Measurements from ENCODE around the gene MPV17. TPM values are rescaled to one million over a fixed set of nuclear protein-coding genes. Genes with fewer than 3 reads are reported as not detected.

MPV17 gene
- total and polyA plus RNA-seq, 2 of the 13 experiments (the other 11 are each of a cell fraction or from before 2014, with no cell fraction given) = 48.9 to 129 TPM

- WGBS (ENCODE audit: low lambda C conversion rate) = 13% methylated on average over 2 of the region's 2 CpGs
- no peak overlapping the region for H3K4me3 ChIP-seq (replicated peaks in 1 of 3; ENCODE audit: insufficient read depth in 1 of 3, low read depth in 2 of 3, low read length in 3 of 3)
- ChIA-PET POLR2A (interaction anchor here (1.2 kb wide), 1 partner anchor 22 kb away, joined by 3 read pairs; no protein-coding TSS in a partner anchor), CTCF (ENCODE audit: low intra/inter-chr PET ratio, low total read pairs) (no interaction called here)
- H3K9ac ChIP-seq (ENCODE audit: insufficient read depth, low read depth, low read length) = no peak overlapping the region
- H4K20me1 ChIP-seq (ENCODE audit: insufficient read depth, low read length) = no peaks in the 10 kb centered on the region
- ATAC-seq (no peak), FAIRE-seq (no peak), DNase-seq (ENCODE audit: low spot score) (no peak)
- no peak overlapping the region for H2AFZ ChIP-seq (ENCODE audit: low read length)
- no peaks in the 10 kb centered on the region for H3K36me3 ChIP-seq (replicated peaks in 1 of 2; ENCODE audit: control insufficient read depth in 1 of 2, insufficient read depth in 2 of 2, low read length in 2 of 2)
- H3K27ac ChIP-seq (ENCODE audit: extremely low read length, insufficient read depth, low read length) = no peak overlapping the region
- peaks cover 12% of the 10 kb centered on the region; the same call in 1 of the 2 replicates for H3K4me1 ChIP-seq (ENCODE audit: insufficient read depth, low read length)
- no peaks in the 10 kb centered on the region for H3K79me2 ChIP-seq (ENCODE audit: insufficient read depth, low read length)
- in situ Hi-C loops (cut with HindIII; ENCODE audit: extremely low pct_ligation_motif_present, low pct_unique_long_range_greater_than_20kb) (no loop called here), intact Hi-C loops (cut with micrococcal nuclease; ENCODE audit: unreplicated experiment) (no loop called here)
- no TSS peak for BruUV-seq (replicated peaks)
- H3K9me3 ChIP-seq (ENCODE audit: low read length) = no peaks in the 10 kb centered on the region
- peaks cover 7 to 69% of the 10 kb centered on the region in 2 experiments for H3K27me3 ChIP-seq (ENCODE audit: control insufficient read depth in 1 of 2, insufficient read depth in 2 of 2, low read length in 2 of 2)
- no peak overlapping the region for H3K4me2 ChIP-seq (ENCODE audit: low read depth, low read length)
- no peak for TF ChIP-seq BRF2 (CRISPR knock-in tag; IDR thresholded peaks at IDR 0.05)
- no peak for TF ChIP-seq RAD21 (CRISPR knock-in tag; IDR thresholded peaks at IDR 0.05)
- TF ChIP-seq NR0B2 (CRISPR knock-in tag; IDR thresholded peaks at IDR 0.05) = no peak
- no peak for TF ChIP-seq ZNF562 (CRISPR knock-in tag; IDR thresholded peaks at IDR 0.05; ENCODE audit: borderline replicate concordance)
- TF ChIP-seq ZNF143 (CRISPR knock-in tag; IDR thresholded peaks at IDR 0.05) = no peak
- TF ChIP-seq ZSCAN12 (CRISPR knock-in tag; IDR thresholded peaks at IDR 0.05) = no peak
- no peak for TF ChIP-seq FOXJ3 (CRISPR knock-in tag; IDR thresholded peaks at IDR 0.05; ENCODE audit: borderline replicate concordance)
- TF ChIP-seq TAF1 (CRISPR knock-in tag; IDR thresholded peaks at IDR 0.05) = no peak
- no peak for TF ChIP-seq ZNF841 (CRISPR knock-in tag; IDR thresholded peaks at IDR 0.05; ENCODE audit: borderline replicate concordance)
- no peak for TF ChIP-seq IRF1 (CRISPR knock-in tag; IDR thresholded peaks at IDR 0.05; ENCODE audit: low read depth)
- TF ChIP-seq ZNF530 (CRISPR knock-in tag; IDR thresholded peaks at IDR 0.05; ENCODE audit: low read depth) = no peak
- TF ChIP-seq KDM6A (CRISPR knock-in tag; IDR thresholded peaks at IDR 0.05; ENCODE audit: low read depth) = no peak
- no peak for TF ChIP-seq ZNF564 (CRISPR knock-in tag; IDR thresholded peaks at IDR 0.05)
- TF ChIP-seq ZNF782 (CRISPR knock-in tag; IDR thresholded peaks at IDR 0.05; ENCODE audit: borderline replicate concordance) = no peak
- TF ChIP-seq HNF1A (IDR thresholded peaks at IDR 0.05; ENCODE audit: low read depth) = no peak
- TF ChIP-seq HNF1A (CRISPR knock-in tag; IDR thresholded peaks at IDR 0.05; ENCODE audit: borderline replicate concordance) = no peak
- TF ChIP-seq TRIM22 (IDR thresholded peaks at IDR 0.05) = no peak
- no peak for TF ChIP-seq ZNF598 (CRISPR knock-in tag; IDR thresholded peaks at IDR 0.05; ENCODE audit: borderline replicate concordance)
- TF ChIP-seq ZNF33A (CRISPR knock-in tag; IDR thresholded peaks at IDR 0.05; ENCODE audit: borderline replicate concordance) = no peak
Observed at GRCh38 chr2:27270670-27271069, 52.2 kb downstream of the MPV17 start.

All from HepG2 (cell line).